SK-N-SH (cell line): ENCODE measurements around the gene P4HTM. TPM values are rescaled to one million over a fixed set of nuclear protein-coding genes. Genes with fewer than 3 reads are reported as not detected.

Source experiments
- CTCF ChIA-PET: fragments of 300-600, 350-600 bp; formaldehyde crosslinking; extraction: SDS; loops from one replicate; lab custom pipeline; 2021; lab: Yijun Ruan, JAX
- POLR2A ChIA-PET: fragments of 350-600 bp; sonication (Branson Sonifier 250); formaldehyde crosslinking; extraction: SDS; loops from one replicate; lab custom pipeline; 2020; ENCODE audit warnings: antibody characterized with exemption, inconsistent platforms; lab: Yijun Ruan, JAX
- DNase-seq: peaks from one replicate; pipeline ENCODE4 v3.0.0; 2012
- H2AFZ ChIP-seq: fragments of 200-600 bp; sonication (generic); 2 replicates; pipeline ENCODE4 v1.8.1; 2016; ENCODE audit warnings: antibody characterized with exemption, mild to moderate bottlenecking, low read depth
- H3F3A ChIP-seq: fragments of 200-600 bp; sonication (generic); replicated peaks from 2 replicates; pipeline ENCODE3; 2016; ENCODE audit warnings: antibody characterized with exemption, mild to moderate bottlenecking; ENCODE audit not compliant: insufficient read depth
- H3K27ac ChIP-seq, 2 experiments: fragments of 200-500 bp in 1 of 2; fragments of 200-600 bp in 1 of 2; sonication (Bioruptor generic) in 1 of 2; sonication (generic), shearing (Covaris generic) in 1 of 2; 2 replicates each; pipeline versions ENCODE4 v1.5.1 to v1.6.1; 2014 to 2016; ENCODE audit warnings: low read depth in 2 of 2, inconsistent platforms in 1 of 2, low read length in 1 of 2, mild to moderate bottlenecking in 1 of 2, mixed read lengths in 1 of 2
- H3K27me3 ChIP-seq: fragments of 200-600 bp; sonication (generic), shearing (Covaris generic); 2 replicates; pipeline ENCODE4 v1.6.1; 2016; ENCODE audit warnings: mixed run types; ENCODE audit not compliant: insufficient read depth
- H3K36me3 ChIP-seq, 2 experiments: fragments of 200-500 bp in 1 of 2; fragments of 200-600 bp in 1 of 2; sonication (Bioruptor generic) in 1 of 2; sonication (generic) in 1 of 2; replicated peaks in 1 of 2; 2 replicates each; pipeline versions ENCODE3 to v1.5.1; 2014 to 2016; ENCODE audit warnings: low read length in 1 of 2, mild to moderate bottlenecking in 1 of 2; ENCODE audit not compliant: insufficient read depth in 2 of 2, control insufficient read depth in 1 of 2
- H3K4me1 ChIP-seq, 2 experiments: fragments of 200-500 bp in 1 of 2; fragments of 200-600 bp in 1 of 2; sonication (Bioruptor generic) in 1 of 2; sonication (generic), shearing (Covaris generic) in 1 of 2; 2 replicates each; pipeline versions ENCODE4 v1.5.1 to v1.6.1; 2014 to 2016; ENCODE audit warnings: low read depth in 1 of 2, low read length in 1 of 2, mixed run types in 1 of 2; ENCODE audit not compliant: insufficient read depth in 2 of 2, control insufficient read depth in 1 of 2
- H3K4me2 ChIP-seq: fragments of 200-600 bp; sonication (generic), shearing (Covaris generic); 2 replicates; pipeline ENCODE4 v1.6.1; 2017; ENCODE audit warnings: mixed run types
- H3K4me3 ChIP-seq, 2 experiments: fragments of 200-500 bp in 1 of 2; fragments of 200-600 bp in 1 of 2; sonication (Bioruptor generic) in 1 of 2; sonication (generic), shearing (Covaris generic) in 1 of 2; 2 replicates each; pipeline versions ENCODE4 v1.5.1 to v1.8.1; 2014 to 2016; ENCODE audit warnings: low read depth in 2 of 2, inconsistent platforms in 1 of 2, low read length in 1 of 2, mild to moderate bottlenecking in 1 of 2, mixed read lengths in 1 of 2, moderate library complexity in 1 of 2
- H3K79me2 ChIP-seq: fragments of 200-600 bp; sonication (generic); 2 replicates; pipeline ENCODE4 v1.8.1; 2017; ENCODE audit warnings: mild to moderate bottlenecking; ENCODE audit not compliant: insufficient read depth
- H3K9ac ChIP-seq: fragments of 200-600 bp; sonication (generic); 2 replicates; pipeline ENCODE4 v1.6.1; 2017; ENCODE audit warnings: mixed run types
- H3K9me2 ChIP-seq: fragments of 200-600 bp; sonication (generic); 2 replicates; pipeline ENCODE4 v1.6.1; 2017; ENCODE audit warnings: mixed run types
- H3K9me3 ChIP-seq: fragments of 200-600 bp; sonication (generic); 2 replicates; pipeline ENCODE4 v1.6.1; 2017; ENCODE audit warnings: mixed run types, mild to moderate bottlenecking, moderate library complexity
- H4K20me1 ChIP-seq: fragments of 200-600 bp; sonication (generic); 2 replicates; pipeline ENCODE4 v1.6.1; 2017; ENCODE audit warnings: mild to moderate bottlenecking, mixed run types; ENCODE audit not compliant: insufficient read depth
- ELF1 ChIP-seq: IDR thresholded peaks from 2 replicates; pipeline ENCODE4 v1.4.0; 2012
- EP300 ChIP-seq, 2 experiments: IDR thresholded peaks; 2 replicates each; pipeline versions ENCODE4 v1.4.0 to v1.6.1; 2012; ENCODE audit warnings: borderline replicate concordance in 1 of 2, low read depth in 1 of 2, low read length in 1 of 2
- EZH2phosphoT487 ChIP-seq: fragments of 200-600 bp; sonication (generic); IDR thresholded peaks from 2 replicates; pipeline ENCODE4 v1.6.1; 2017; ENCODE audit warnings: low read depth, mixed run types, mild to moderate bottlenecking, antibody characterized with exemption, moderate library complexity, borderline replicate concordance
- JUND ChIP-seq: IDR thresholded peaks from 2 replicates; pipeline ENCODE4 v1.4.0; 2012
- MEF2A ChIP-seq: IDR thresholded peaks from 2 replicates; pipeline ENCODE4 v1.4.0; 2012; ENCODE audit warnings: low read depth, borderline replicate concordance
- MXI1 ChIP-seq: IDR thresholded peaks from 2 replicates; pipeline ENCODE4 v1.6.1; 2012; ENCODE audit warnings: mild to moderate bottlenecking, low read depth, low read length, improper control_type of control experiment
- NFIC ChIP-seq: IDR thresholded peaks from 2 replicates; pipeline ENCODE4 v1.4.0; 2012; ENCODE audit warnings: borderline replicate concordance
- NRF1 ChIP-seq: IDR thresholded peaks from 2 replicates; pipeline ENCODE4 v1.6.1; 2012; ENCODE audit warnings: low read depth, mild to moderate bottlenecking, low read length
- RAD21 ChIP-seq: IDR thresholded peaks from 2 replicates; pipeline ENCODE4 v1.6.1; 2012; ENCODE audit warnings: mild to moderate bottlenecking, low read length
- RXRA ChIP-seq: IDR thresholded peaks from 2 replicates; pipeline ENCODE4 v1.4.0; 2012; ENCODE audit warnings: low read depth, mild to moderate bottlenecking, borderline replicate concordance
- SIN3A ChIP-seq: IDR thresholded peaks from 2 replicates; pipeline ENCODE4 v1.6.1; 2012; ENCODE audit warnings: low read depth, mild to moderate bottlenecking, low read length, moderate library complexity, borderline replicate concordance
- SMC3 ChIP-seq: IDR thresholded peaks from 2 replicates; pipeline ENCODE4 v1.6.1; 2012; ENCODE audit warnings: low read depth, low read length, improper control_type of control experiment
- TAF1 ChIP-seq: IDR thresholded peaks from 2 replicates; pipeline ENCODE4 v1.6.1; 2012; ENCODE audit warnings: low read depth, mild to moderate bottlenecking, low read length, moderate library complexity, borderline replicate concordance
- TCF12 ChIP-seq: IDR thresholded peaks from 2 replicates; pipeline ENCODE4 v1.4.0; 2012
- TEAD4 ChIP-seq: IDR thresholded peaks from 2 replicates; pipeline ENCODE4 v1.4.0; 2012; ENCODE audit warnings: mild to moderate bottlenecking, borderline replicate concordance; ENCODE audit not compliant: insufficient read depth
- YY1 ChIP-seq: IDR thresholded peaks from 2 replicates; pipeline ENCODE4 v1.4.0; 2012; ENCODE audit warnings: low read depth, mild to moderate bottlenecking
- WGBS: methylation state at CpG from one replicate; pipeline ENCODE4 v1.1.6; 2017; ENCODE audit warnings: low lambda C conversion rate; 5-methylcytosine and 5-hydroxymethylcytosine counted together
- polyA plus RNA-seq, 3 experiments: library from polyadenylated mRNA; depleted of rRNA; stranded (reverse); fragments of >200 nt; gene quantifications; 2 replicates each; pipeline ENCODE4 v1.2.3, GENCODE V29; 2012
- TF ChIP-seq, protein P1 (sequence below): IDR thresholded peaks from 2 replicates; pipeline ENCODE4 v1.4.0; 2012; ENCODE audit warnings: low read depth
- TF ChIP-seq, protein P2 (sequence below): fragments of 200-600 bp; sonication (generic); IDR thresholded peaks from 2 replicates; pipeline ENCODE4 v1.6.1; 2017; ENCODE audit warnings: antibody characterized with exemption, mild to moderate bottlenecking, moderate library complexity
- TF ChIP-seq, protein P3 (sequence below): IDR thresholded peaks from 2 replicates; pipeline ENCODE4 v1.6.1; 2012; ENCODE audit warnings: mild to moderate bottlenecking, low read depth, low read length, moderate library complexity
- TF ChIP-seq, protein P4 (sequence below): IDR thresholded peaks from 2 replicates; pipeline ENCODE4 v1.4.0; 2012; ENCODE audit warnings: low read depth, borderline replicate concordance
- TF ChIP-seq, protein P5 (sequence below): IDR thresholded peaks from 2 replicates; pipeline ENCODE4; 2012
- TF ChIP-seq, protein P6 (sequence below): fragments of 150-350 bp; IDR thresholded peaks from 2 replicates; pipeline ENCODE4 v1.6.1; 2016; ENCODE audit warnings: mild to moderate bottlenecking, low read depth, low read length

P4HTM gene
- polyA plus RNA-seq, 1 of the 3 experiments (the other 2 are of a cell fraction): 21.0 TPM

DNA sequence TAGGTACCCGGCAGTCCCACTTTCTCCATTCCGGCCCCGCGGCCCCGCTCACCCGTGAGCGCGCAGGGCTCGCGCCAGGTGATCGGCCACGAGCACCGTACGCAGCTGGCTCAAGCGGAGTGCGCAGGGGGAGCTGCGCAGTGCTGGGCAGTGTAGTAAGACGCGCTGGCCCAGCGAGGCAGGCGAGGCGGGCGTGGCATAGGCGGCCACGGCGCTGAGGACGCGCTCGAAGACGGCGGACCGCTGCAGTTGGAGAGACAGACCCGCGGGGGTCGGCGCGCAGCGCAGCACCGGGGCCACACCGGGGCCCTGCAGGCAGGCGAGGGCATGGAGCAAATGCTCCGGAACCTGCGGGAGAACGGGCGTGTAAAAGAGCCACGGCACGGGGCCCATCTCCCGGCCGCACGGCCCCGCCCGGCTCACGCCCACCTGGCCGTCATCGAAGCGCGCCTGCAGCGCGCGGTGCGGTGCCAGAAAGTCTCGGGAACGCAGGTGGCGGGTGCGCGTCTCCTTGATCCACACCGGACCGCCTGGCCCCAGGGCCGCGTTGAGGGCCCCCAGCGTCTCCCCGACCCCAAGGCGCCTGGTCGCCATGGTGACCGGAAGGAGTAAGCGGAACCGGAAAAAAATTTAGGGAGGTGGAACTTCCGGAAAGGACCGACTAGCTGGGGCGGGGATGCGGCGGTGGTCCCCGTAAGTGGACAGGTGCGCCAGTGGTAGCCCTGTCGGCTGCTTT lies 28.1 kb downstream of the P4HTM start, which contains the start of gene DALRD3:
DALRD3 (minus strand) TSS at position 610 of the 736 bp plus-strand sequence; CDS start at position 594, 16 bp downstream.
- peaks cover 55% of the 10 kb centered on the region for H3K79me2 ChIP-seq
- 0 out of 2 replicates have a peak, but pooled peaks have one; percentile 31 for TF ChIP-seq TEAD4
- peak; percentile 77 for TF ChIP-seq NRF1
- peak; percentile 73 for TF ChIP-seq ELF1
- TF ChIP-seq SMC3: no peak
- TF ChIP-seq TCF12: peak; percentile 28; the same call in 1 of the 2 replicates
- no peak for TF ChIP-seq MEF2A
- no peak for TF ChIP-seq TAF1
- TF ChIP-seq, protein P1, sequence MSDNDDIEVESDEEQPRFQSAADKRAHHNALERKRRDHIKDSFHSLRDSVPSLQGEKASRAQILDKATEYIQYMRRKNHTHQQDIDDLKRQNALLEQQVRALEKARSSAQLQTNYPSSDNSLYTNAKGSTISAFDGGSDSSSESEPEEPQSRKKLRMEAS: peak; percentile 18
- no peak for TF ChIP-seq RXRA
- TF ChIP-seq RAD21: no peak
- TF ChIP-seq, protein P2, sequence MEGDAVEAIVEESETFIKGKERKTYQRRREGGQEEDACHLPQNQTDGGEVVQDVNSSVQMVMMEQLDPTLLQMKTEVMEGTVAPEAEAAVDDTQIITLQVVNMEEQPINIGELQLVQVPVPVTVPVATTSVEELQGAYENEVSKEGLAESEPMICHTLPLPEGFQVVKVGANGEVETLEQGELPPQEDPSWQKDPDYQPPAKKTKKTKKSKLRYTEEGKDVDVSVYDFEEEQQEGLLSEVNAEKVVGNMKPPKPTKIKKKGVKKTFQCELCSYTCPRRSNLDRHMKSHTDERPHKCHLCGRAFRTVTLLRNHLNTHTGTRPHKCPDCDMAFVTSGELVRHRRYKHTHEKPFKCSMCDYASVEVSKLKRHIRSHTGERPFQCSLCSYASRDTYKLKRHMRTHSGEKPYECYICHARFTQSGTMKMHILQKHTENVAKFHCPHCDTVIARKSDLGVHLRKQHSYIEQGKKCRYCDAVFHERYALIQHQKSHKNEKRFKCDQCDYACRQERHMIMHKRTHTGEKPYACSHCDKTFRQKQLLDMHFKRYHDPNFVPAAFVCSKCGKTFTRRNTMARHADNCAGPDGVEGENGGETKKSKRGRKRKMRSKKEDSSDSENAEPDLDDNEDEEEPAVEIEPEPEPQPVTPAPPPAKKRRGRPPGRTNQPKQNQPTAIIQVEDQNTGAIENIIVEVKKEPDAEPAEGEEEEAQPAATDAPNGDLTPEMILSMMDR: no peak
- 0 out of 2 replicates have a peak, but pooled peaks have one; percentile 28 for TF ChIP-seq JUND
- TF ChIP-seq YY1: peak; percentile 80
- TF ChIP-seq EZH2phosphoT487: no peak
- TF ChIP-seq, protein P3, sequence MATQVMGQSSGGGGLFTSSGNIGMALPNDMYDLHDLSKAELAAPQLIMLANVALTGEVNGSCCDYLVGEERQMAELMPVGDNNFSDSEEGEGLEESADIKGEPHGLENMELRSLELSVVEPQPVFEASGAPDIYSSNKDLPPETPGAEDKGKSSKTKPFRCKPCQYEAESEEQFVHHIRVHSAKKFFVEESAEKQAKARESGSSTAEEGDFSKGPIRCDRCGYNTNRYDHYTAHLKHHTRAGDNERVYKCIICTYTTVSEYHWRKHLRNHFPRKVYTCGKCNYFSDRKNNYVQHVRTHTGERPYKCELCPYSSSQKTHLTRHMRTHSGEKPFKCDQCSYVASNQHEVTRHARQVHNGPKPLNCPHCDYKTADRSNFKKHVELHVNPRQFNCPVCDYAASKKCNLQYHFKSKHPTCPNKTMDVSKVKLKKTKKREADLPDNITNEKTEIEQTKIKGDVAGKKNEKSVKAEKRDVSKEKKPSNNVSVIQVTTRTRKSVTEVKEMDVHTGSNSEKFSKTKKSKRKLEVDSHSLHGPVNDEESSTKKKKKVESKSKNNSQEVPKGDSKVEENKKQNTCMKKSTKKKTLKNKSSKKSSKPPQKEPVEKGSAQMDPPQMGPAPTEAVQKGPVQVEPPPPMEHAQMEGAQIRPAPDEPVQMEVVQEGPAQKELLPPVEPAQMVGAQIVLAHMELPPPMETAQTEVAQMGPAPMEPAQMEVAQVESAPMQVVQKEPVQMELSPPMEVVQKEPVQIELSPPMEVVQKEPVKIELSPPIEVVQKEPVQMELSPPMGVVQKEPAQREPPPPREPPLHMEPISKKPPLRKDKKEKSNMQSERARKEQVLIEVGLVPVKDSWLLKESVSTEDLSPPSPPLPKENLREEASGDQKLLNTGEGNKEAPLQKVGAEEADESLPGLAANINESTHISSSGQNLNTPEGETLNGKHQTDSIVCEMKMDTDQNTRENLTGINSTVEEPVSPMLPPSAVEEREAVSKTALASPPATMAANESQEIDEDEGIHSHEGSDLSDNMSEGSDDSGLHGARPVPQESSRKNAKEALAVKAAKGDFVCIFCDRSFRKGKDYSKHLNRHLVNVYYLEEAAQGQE: no peak
- TF ChIP-seq, protein P4, sequence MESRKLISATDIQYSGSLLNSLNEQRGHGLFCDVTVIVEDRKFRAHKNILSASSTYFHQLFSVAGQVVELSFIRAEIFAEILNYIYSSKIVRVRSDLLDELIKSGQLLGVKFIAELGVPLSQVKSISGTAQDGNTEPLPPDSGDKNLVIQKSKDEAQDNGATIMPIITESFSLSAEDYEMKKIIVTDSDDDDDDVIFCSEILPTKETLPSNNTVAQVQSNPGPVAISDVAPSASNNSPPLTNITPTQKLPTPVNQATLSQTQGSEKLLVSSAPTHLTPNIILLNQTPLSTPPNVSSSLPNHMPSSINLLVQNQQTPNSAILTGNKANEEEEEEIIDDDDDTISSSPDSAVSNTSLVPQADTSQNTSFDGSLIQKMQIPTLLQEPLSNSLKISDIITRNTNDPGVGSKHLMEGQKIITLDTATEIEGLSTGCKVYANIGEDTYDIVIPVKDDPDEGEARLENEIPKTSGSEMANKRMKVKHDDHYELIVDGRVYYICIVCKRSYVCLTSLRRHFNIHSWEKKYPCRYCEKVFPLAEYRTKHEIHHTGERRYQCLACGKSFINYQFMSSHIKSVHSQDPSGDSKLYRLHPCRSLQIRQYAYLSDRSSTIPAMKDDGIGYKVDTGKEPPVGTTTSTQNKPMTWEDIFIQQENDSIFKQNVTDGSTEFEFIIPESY: peak; percentile 63
- TF ChIP-seq, protein P5, sequence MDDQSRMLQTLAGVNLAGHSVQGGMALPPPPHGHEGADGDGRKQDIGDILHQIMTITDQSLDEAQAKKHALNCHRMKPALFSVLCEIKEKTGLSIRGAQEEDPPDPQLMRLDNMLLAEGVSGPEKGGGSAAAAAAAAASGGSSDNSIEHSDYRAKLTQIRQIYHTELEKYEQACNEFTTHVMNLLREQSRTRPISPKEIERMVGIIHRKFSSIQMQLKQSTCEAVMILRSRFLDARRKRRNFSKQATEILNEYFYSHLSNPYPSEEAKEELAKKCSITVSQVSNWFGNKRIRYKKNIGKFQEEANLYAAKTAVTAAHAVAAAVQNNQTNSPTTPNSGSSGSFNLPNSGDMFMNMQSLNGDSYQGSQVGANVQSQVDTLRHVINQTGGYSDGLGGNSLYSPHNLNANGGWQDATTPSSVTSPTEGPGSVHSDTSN: peak; percentile 44; the same call in 1 of the 2 replicates
- TF ChIP-seq SIN3A: peak; percentile 11; the same call in 1 of the 2 replicates
- no peak; a peak in 1 of 4 replicates for TF ChIP-seq EP300 (IDR thresholded peaks at IDR 0.05; ENCODE audit: borderline replicate concordance in 1 of 2, low read depth in 1 of 2, low read length in 1 of 2)
- TF ChIP-seq MXI1: peak; percentile 55; the same call in 1 of the 2 replicates
- TF ChIP-seq NFIC: 0 out of 2 replicates have a peak, but pooled peaks have one; percentile 27
- TF ChIP-seq, protein P6, sequence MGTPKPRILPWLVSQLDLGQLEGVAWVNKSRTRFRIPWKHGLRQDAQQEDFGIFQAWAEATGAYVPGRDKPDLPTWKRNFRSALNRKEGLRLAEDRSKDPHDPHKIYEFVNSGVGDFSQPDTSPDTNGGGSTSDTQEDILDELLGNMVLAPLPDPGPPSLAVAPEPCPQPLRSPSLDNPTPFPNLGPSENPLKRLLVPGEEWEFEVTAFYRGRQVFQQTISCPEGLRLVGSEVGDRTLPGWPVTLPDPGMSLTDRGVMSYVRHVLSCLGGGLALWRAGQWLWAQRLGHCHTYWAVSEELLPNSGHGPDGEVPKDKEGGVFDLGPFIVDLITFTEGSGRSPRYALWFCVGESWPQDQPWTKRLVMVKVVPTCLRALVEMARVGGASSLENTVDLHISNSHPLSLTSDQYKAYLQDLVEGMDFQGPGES: no peak

More for the DNA sequence above, 28.1 kb downstream of the P4HTM start, which contains the start of gene DALRD3:
- H3K27me3 ChIP-seq: no peaks in the 10 kb centered on the region
- H2AFZ ChIP-seq: peak within 1 kb of the TSS; percentile 77; the same call in 1 of the 2 replicates
- peak within 1 kb of the TSS; percentile 89 to 99 for H3K27ac ChIP-seq
- peak within 1 kb of the TSS; percentile 80 for H3K9ac ChIP-seq
- peaks cover 10 to 37% of the 10 kb centered on the region in 2 experiments for H3K36me3 ChIP-seq
- H3F3A ChIP-seq: peaks cover 34% of the 10 kb centered on the region
- ChIA-PET POLR2A (interaction anchor here (0.6 to 3.7 kb wide), 6 partner anchors 9 to 78 kb away, joined by 3 to 46 read pairs (median 3); partner anchors contain the start of gene WDR6), CTCF (interaction anchor here (0.8 to 14.2 kb wide), 5 partner anchors 10 to 431 kb away, joined by 3 to 114 read pairs (median 3); partner anchors contain the start of genes P4HTM, USP4 and WDR6)
- peaks cover 0 to 34% of the 10 kb centered on the region in 2 experiments; a peak in 1 of 4 replicates for H3K4me1 ChIP-seq
- DNase-seq: peak; percentile 89
- no peaks in the 10 kb centered on the region for H3K9me2 ChIP-seq
- H3K9me3 ChIP-seq: no peaks in the 10 kb centered on the region
- peak within 1 kb of the TSS; percentile 83 to 87 for H3K4me3 ChIP-seq
- H4K20me1 ChIP-seq: peaks cover 20% of the 10 kb centered on the region
- peak within 1 kb of the TSS; percentile 97 for H3K4me2 ChIP-seq
- WGBS: 1% methylated on average over 28 of the region's 85 CpGs
